ENCODE results near the gene C20orf204. TPM values are rescaled to one million over a fixed set of nuclear protein-coding genes. Genes with fewer than 3 reads are reported as not detected.

Gene C20orf204
- total and polyA plus RNA-seq, 4 donors, result 0.07 to 0.59 (median 0.12) TPM

DNA sequence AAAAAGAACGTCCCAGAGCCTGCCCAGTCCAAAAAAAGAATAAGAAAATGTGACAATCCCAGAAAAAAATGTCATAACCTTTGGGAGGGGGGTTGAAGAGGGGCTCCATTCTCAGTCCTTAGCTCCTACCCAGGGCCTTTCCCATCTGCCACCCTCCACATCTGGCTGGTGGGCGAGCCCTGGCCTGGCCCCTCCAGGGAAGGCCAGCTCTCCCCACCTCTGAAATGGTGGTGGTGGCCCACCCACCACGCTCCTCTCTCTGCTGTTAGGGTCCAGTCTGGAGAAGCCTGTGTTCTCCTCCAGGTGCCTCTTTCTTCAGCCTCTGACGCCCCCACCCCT is 42.9 kb downstream of the C20orf204 start:
- no peaks in the 10 kb centered on the region for H3K9me3 ChIP-seq (ENCODE audit: control insufficient read depth in 4 of 4, low read length in 3 of 4)
- no peak for DNase-seq (ENCODE audit: low spot score)
- peak overlapping the region; percentile 1 to 25 for H3K9ac ChIP-seq (ENCODE audit: low read depth in 1 of 2, low read length in 2 of 2)
- peak overlapping the region; percentile 22 to 63 for H3K27ac ChIP-seq (ENCODE audit: low read depth in 1 of 2, low read length in 2 of 2)
- no peak for TF ChIP-seq HNF4A (conservative IDR thresholded peaks at IDR 0.05)
- no peak for TF ChIP-seq JUND (IDR thresholded peaks at IDR 0.05)
- TF ChIP-seq NR2F2 (IDR thresholded peaks at IDR 0.05), result no peak
- TF ChIP-seq ATF3 (IDR thresholded peaks at IDR 0.05), result no peak
- TF ChIP-seq, protein P1, sequence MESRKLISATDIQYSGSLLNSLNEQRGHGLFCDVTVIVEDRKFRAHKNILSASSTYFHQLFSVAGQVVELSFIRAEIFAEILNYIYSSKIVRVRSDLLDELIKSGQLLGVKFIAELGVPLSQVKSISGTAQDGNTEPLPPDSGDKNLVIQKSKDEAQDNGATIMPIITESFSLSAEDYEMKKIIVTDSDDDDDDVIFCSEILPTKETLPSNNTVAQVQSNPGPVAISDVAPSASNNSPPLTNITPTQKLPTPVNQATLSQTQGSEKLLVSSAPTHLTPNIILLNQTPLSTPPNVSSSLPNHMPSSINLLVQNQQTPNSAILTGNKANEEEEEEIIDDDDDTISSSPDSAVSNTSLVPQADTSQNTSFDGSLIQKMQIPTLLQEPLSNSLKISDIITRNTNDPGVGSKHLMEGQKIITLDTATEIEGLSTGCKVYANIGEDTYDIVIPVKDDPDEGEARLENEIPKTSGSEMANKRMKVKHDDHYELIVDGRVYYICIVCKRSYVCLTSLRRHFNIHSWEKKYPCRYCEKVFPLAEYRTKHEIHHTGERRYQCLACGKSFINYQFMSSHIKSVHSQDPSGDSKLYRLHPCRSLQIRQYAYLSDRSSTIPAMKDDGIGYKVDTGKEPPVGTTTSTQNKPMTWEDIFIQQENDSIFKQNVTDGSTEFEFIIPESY (IDR thresholded peaks at IDR 0.05), result no peak
- TF ChIP-seq RXRA (IDR thresholded peaks at IDR 0.05), result no peak
- no peak for TF ChIP-seq SP1 (IDR thresholded peaks at IDR 0.05)
- TF ChIP-seq FOXA2 (IDR thresholded peaks at IDR 0.05), result no peak
- no peak for TF ChIP-seq REST (IDR thresholded peaks at IDR 0.05)
- no peak for TF ChIP-seq FOXA1 (IDR thresholded peaks at IDR 0.05)
- TF ChIP-seq TAF1 (conservative IDR thresholded peaks at IDR 0.05), result no peak
- TF ChIP-seq CTCF (IDR thresholded peaks at IDR 0.05; ENCODE audit: low read depth, low read length, missing input control), result no peak
- no peak for TF ChIP-seq MAX (IDR thresholded peaks at IDR 0.05)
- no peak for TF ChIP-seq YY1 (IDR thresholded peaks at IDR 0.05)
- TF ChIP-seq GABPA (IDR thresholded peaks at IDR 0.05 in 1 of 2, conservative IDR thresholded peaks at IDR 0.05 in 1 of 2), result no peak
- TF ChIP-seq HNF4G (IDR thresholded peaks at IDR 0.05), result no peak
- H3K4me1 ChIP-seq (ENCODE audit: control insufficient read depth in 4 of 4, insufficient read depth in 4 of 4, low read length in 3 of 4), result peaks cover 11 to 32% (median 16%) of the 10 kb centered on the region in 4 donors
- H3K4me3 ChIP-seq (ENCODE audit: low read depth in 1 of 3, low read length in 3 of 3), result peak overlapping the region; percentile 45 to 66 (median 61)
- 48% methylated on average over 4 of the region's 4 CpGs for WGBS
- H3K27me3 ChIP-seq (ENCODE audit: control insufficient read depth in 4 of 4, insufficient read depth in 4 of 4, low read length in 3 of 4), result no peaks in the 10 kb centered on the region
- peaks cover 0 to under 1% (median 0%) of the 10 kb centered on the region in 4 donors for H3K36me3 ChIP-seq (ENCODE audit: control insufficient read depth in 4 of 4, insufficient read depth in 3 of 4, low read depth in 1 of 4, low read length in 3 of 4)
